SK-N-SH (cell line): Measurements from ENCODE around the gene SCD.

Experiments
- CHD2 ChIP-seq: fragments of 150-350 bp; IDR thresholded peaks from 2 replicates; pipeline ENCODE4 v1.6.1; 2018; ENCODE audit warnings: low read length; ENCODE audit not compliant: partially characterized antibody
- CTCF ChIP-seq: fragments of 200-600 bp; sonication (generic); IDR thresholded peaks from 2 replicates; pipeline ENCODE4 v1.6.1; 2017; ENCODE audit warnings: antibody characterized with exemption, mild to moderate bottlenecking, moderate library complexity
- EZH2phosphoT487 ChIP-seq: fragments of 200-600 bp; sonication (generic); IDR thresholded peaks from 2 replicates; pipeline ENCODE4 v1.6.1; 2017; ENCODE audit warnings: low read depth, mixed run types, mild to moderate bottlenecking, antibody characterized with exemption, moderate library complexity, borderline replicate concordance
- POLR2AphosphoS5 ChIP-seq: IDR thresholded peaks from 2 replicates; pipeline ENCODE4 v1.6.1; 2012; ENCODE audit warnings: low read depth, low read length
- RAD21 ChIP-seq: IDR thresholded peaks from 2 replicates; pipeline ENCODE4 v1.6.1; 2012; ENCODE audit warnings: mild to moderate bottlenecking, low read length
- SMC3 ChIP-seq: IDR thresholded peaks from 2 replicates; pipeline ENCODE4 v1.6.1; 2012; ENCODE audit warnings: low read depth, low read length, improper control_type of control experiment
- TF ChIP-seq, protein P1 (sequence below): IDR thresholded peaks from 2 replicates; pipeline ENCODE4 v1.4.0; 2012; ENCODE audit warnings: low read depth, borderline replicate concordance
- TF ChIP-seq, protein P2 (sequence below): fragments of 150-350 bp; IDR thresholded peaks from 2 replicates; pipeline ENCODE4 v1.6.1; 2016; ENCODE audit warnings: mild to moderate bottlenecking, low read depth, low read length
- TF ChIP-seq, protein P3 (sequence below): IDR thresholded peaks from 2 replicates; pipeline ENCODE4 v1.4.0; 2012; ENCODE audit warnings: low read depth

DNA sequence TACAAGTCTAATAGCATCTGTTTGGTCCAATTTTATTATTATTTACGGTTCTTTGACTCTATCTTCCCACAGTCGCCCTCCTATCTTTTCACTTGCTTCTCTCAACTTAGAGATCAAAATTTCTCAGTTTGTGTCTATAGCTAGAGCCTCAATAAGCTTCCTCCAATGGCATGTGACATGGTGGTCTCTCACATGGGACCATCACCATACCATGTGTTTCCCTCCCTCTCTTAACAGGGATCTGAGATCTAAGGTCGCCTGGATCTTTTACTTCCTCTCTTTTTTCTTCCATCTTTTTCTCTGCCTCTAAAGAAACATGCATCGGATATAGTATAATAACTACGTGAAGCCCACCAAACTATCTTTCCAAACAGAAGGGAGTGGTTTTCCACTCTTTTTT, 18.8 kb upstream of the SCD start:
- TF ChIP-seq CTCF (no peak), EZH2phosphoT487 (no peak), RAD21 (no peak), SMC3 (no peak), POLR2AphosphoS5 (no peak), CHD2 (no peak)
- TF ChIP-seq, protein P1, sequence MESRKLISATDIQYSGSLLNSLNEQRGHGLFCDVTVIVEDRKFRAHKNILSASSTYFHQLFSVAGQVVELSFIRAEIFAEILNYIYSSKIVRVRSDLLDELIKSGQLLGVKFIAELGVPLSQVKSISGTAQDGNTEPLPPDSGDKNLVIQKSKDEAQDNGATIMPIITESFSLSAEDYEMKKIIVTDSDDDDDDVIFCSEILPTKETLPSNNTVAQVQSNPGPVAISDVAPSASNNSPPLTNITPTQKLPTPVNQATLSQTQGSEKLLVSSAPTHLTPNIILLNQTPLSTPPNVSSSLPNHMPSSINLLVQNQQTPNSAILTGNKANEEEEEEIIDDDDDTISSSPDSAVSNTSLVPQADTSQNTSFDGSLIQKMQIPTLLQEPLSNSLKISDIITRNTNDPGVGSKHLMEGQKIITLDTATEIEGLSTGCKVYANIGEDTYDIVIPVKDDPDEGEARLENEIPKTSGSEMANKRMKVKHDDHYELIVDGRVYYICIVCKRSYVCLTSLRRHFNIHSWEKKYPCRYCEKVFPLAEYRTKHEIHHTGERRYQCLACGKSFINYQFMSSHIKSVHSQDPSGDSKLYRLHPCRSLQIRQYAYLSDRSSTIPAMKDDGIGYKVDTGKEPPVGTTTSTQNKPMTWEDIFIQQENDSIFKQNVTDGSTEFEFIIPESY: no peak
- TF ChIP-seq, protein P2, sequence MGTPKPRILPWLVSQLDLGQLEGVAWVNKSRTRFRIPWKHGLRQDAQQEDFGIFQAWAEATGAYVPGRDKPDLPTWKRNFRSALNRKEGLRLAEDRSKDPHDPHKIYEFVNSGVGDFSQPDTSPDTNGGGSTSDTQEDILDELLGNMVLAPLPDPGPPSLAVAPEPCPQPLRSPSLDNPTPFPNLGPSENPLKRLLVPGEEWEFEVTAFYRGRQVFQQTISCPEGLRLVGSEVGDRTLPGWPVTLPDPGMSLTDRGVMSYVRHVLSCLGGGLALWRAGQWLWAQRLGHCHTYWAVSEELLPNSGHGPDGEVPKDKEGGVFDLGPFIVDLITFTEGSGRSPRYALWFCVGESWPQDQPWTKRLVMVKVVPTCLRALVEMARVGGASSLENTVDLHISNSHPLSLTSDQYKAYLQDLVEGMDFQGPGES: no peak
- TF ChIP-seq, protein P3, sequence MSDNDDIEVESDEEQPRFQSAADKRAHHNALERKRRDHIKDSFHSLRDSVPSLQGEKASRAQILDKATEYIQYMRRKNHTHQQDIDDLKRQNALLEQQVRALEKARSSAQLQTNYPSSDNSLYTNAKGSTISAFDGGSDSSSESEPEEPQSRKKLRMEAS: no peak
